PFSK-1 (cell line): ENCODE measurements around the gene OLIG1.

Experiments used
- SIN3A ChIP-seq: IDR thresholded peaks from 2 replicates; pipeline ENCODE4 v1.6.1; 2012; ENCODE audit warnings: mild to moderate bottlenecking, low read length, moderate library complexity, borderline replicate concordance; ENCODE audit not compliant: insufficient read depth
- TAF1 ChIP-seq: IDR thresholded peaks from 2 replicates; pipeline ENCODE4 v1.6.1; 2012; ENCODE audit warnings: low read length, control low read depth, borderline replicate concordance; ENCODE audit not compliant: insufficient read depth

GRCh38 chr21:33033094-33033951 is 36.6 kb upstream of the OLIG1 start:
- TF ChIP-seq TAF1 (no peak), SIN3A (no peak)
